ENCODE measurements around the gene FOSB.

DNA sequence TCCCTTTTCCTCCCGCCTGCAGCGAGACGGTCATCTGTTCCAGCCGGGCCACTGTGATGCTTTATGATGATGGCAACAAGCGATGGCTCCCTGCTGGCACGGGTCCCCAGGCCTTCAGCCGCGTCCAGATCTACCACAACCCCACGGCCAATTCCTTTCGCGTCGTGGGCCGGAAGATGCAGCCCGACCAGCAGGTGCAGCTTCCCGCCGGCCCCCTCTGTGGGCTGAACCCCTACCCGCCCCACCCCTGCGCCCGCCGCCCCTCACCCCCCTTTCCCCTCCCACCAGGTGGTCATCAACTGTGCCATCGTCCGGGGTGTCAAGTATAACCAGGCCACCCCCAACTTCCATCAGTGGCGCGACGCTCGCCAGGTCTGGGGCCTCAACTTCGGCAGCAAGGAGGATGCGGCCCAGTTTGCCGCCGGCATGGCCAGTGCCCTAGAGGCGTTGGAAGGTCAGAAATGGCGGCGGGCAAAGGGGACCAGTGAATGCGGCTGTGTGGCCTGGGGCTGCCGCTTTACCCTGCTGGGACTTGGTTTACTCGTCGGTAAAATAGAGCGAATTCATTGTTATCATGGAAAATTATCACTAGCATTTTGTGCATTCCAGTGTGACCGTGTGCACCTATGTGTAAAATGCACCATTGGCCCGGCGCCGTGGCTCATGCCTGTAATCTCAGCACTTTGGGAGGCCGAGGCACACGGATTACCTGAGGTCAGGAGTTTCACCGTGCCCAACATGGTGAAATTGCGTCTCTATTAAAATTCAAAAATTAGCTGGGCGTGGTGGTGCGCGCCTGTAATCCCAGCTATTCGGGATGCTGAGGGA, 50.1 kb downstream of the FOSB start:
- TF ChIP-seq POLR2A (IDR thresholded peaks at IDR 0.05; ENCODE audit: low read length) (no peak), GATA1 (IDR thresholded peaks at IDR 0.05; ENCODE audit: low read depth, low read length) (no peak)
